A549 (cell line): ENCODE measurements around the gene ZNF331. TPM values are rescaled to one million over a fixed set of nuclear protein-coding genes. Genes with fewer than 3 reads are reported as not detected.
A peak's percentile ranks its signal among the peaks of the same experiment; 100 is the strongest.

Experiments
- BHLHE40 ChIP-seq: IDR thresholded peaks from 2 replicates; pipeline ENCODE4 v1.6.1; 2012; ENCODE audit warnings: low read depth, low read length, inconsistent platforms
- CBX2 ChIP-seq: fragments of 200-600 bp; sonication (generic); IDR thresholded peaks from 2 replicates; pipeline ENCODE4 v1.6.1; 2016; ENCODE audit warnings: low read depth, mild to moderate bottlenecking, borderline replicate concordance
- CBX8 ChIP-seq: fragments of 200-600 bp; sonication (generic); IDR thresholded peaks from 2 replicates; pipeline ENCODE4 v1.6.1; 2016
- CEBPB ChIP-seq, 2 experiments: fragments of >200 bp in 1 of 2; sonication (Bioruptor Twin) in 1 of 2; formaldehyde crosslinking in 1 of 2; IDR thresholded peaks; 2 replicates each; pipeline ENCODE4 v1.6.1; 2012 to 2016
- CTCF ChIP-seq: fragments of >200 bp; sonication (Bioruptor Twin); formaldehyde crosslinking; IDR thresholded peaks from 3 replicates; pipeline ENCODE4 v1.5.1; 2016
- EP300 ChIP-seq, 2 experiments: fragments of >200 bp; sonication (Bioruptor Twin); formaldehyde crosslinking; IDR thresholded peaks; 2 replicates in 1 of 2; 3 replicates in 1 of 2; pipeline ENCODE4 v1.6.1; 2016 to 2017
- ESRRA ChIP-seq: fragments of 150-350 bp; IDR thresholded peaks from 2 replicates; pipeline ENCODE4 v1.6.1; 2014; ENCODE audit warnings: mild to moderate bottlenecking, low read length, borderline replicate concordance
- FOSL2 ChIP-seq, 2 experiments: fragments of 450-650 bp in 1 of 2; fragments of >200 bp in 1 of 2; sonication (Bioruptor Twin) in 1 of 2; formaldehyde crosslinking; IDR thresholded peaks; 2 replicates each; pipeline versions ENCODE4 v1.5.0 to v1.6.1; 2016 to 2020; ENCODE audit warnings: mild to moderate bottlenecking in 1 of 2, moderate library complexity in 1 of 2
- FOXS1 ChIP-seq: fragments of 250-450 bp; sonication (Bioruptor Pico); IDR thresholded peaks from 2 replicates; pipeline ENCODE4 v1.5.0; 2020; ENCODE audit warnings: mild to moderate bottlenecking, moderate library complexity
- GATA3 ChIP-seq: IDR thresholded peaks from 2 replicates; pipeline ENCODE4 v1.6.1; 2012; ENCODE audit warnings: borderline replicate concordance
- HEYL ChIP-seq: fragments of 250-450 bp; sonication (Bioruptor Pico); IDR thresholded peaks from 2 replicates; pipeline ENCODE4 v1.8.0; 2021; ENCODE audit warnings: mild to moderate bottlenecking, moderate library complexity
- HMGXB4 ChIP-seq: fragments of 250-450 bp; sonication (Bioruptor Pico); IDR thresholded peaks from 2 replicates; pipeline ENCODE4 v1.5.0; 2021; ENCODE audit warnings: mild to moderate bottlenecking, moderate library complexity, borderline replicate concordance
- HOXA7 ChIP-seq: fragments of 250-450 bp; sonication (Bioruptor Pico); IDR thresholded peaks from 2 replicates; pipeline ENCODE4 v1.5.0; 2020; ENCODE audit warnings: mild to moderate bottlenecking, moderate library complexity
- HOXB5 ChIP-seq: fragments of 250-450 bp; sonication (Bioruptor Pico); IDR thresholded peaks from 2 replicates; pipeline ENCODE4 v1.5.0; 2020; ENCODE audit warnings: mild to moderate bottlenecking, moderate library complexity
- KDM1A ChIP-seq: fragments of 200-600 bp; sonication (generic); IDR thresholded peaks from 2 replicates; pipeline ENCODE4 v1.6.1; 2016; ENCODE audit warnings: low read depth, mild to moderate bottlenecking
- KDM5A ChIP-seq: fragments of 200-600 bp; sonication (generic); IDR thresholded peaks from 2 replicates; pipeline ENCODE4 v1.6.1; 2016; ENCODE audit warnings: antibody characterized with exemption, mild to moderate bottlenecking
- MAFK ChIP-seq: fragments of 450-650 bp; IDR thresholded peaks from 2 replicates; pipeline ENCODE4 v1.6.1; 2014; ENCODE audit not compliant: partially characterized antibody
- NPAS2 ChIP-seq: fragments of 250-450 bp; sonication (Bioruptor Pico); IDR thresholded peaks from 2 replicates; pipeline ENCODE4 v1.8.0; 2022; ENCODE audit warnings: mild to moderate bottlenecking, moderate library complexity, borderline replicate concordance
- NR3C1 ChIP-seq: fragments of >200 bp; sonication (Bioruptor Twin); formaldehyde crosslinking; IDR thresholded peaks from 3 replicates; pipeline ENCODE4 v1.6.1; 2017
- PHF8 ChIP-seq: fragments of 200-600 bp; sonication (generic); IDR thresholded peaks from 2 replicates; pipeline ENCODE4 v1.6.1; 2016; ENCODE audit warnings: low read depth, mild to moderate bottlenecking, antibody characterized with exemption, moderate library complexity, borderline replicate concordance
- POLR2AphosphoS2 ChIP-seq: conservative IDR thresholded peaks from 2 replicates; pipeline ENCODE4 v1.6.1; 2012; ENCODE audit warnings: low read length, improper control_type of control experiment, inconsistent platforms
- RAD21 ChIP-seq, 2 experiments: fragments of >200 bp in 1 of 2; sonication (Bioruptor Twin) in 1 of 2; formaldehyde crosslinking in 1 of 2; IDR thresholded peaks in 1 of 2; conservative IDR thresholded peaks in 1 of 2; 2 replicates in 1 of 2; 3 replicates in 1 of 2; pipeline ENCODE4 v1.6.1; 2012 to 2018; ENCODE audit warnings: inconsistent platforms in 1 of 2
- RARB ChIP-seq: fragments of 250-450 bp; sonication (Bioruptor Pico); IDR thresholded peaks from 2 replicates; pipeline ENCODE4 v1.8.0; 2021; ENCODE audit warnings: mild to moderate bottlenecking, moderate library complexity
- RCOR1 ChIP-seq: fragments of 150-350 bp; IDR thresholded peaks from 2 replicates; pipeline ENCODE4 v1.6.1; 2014; ENCODE audit warnings: antibody characterized with exemption, low read length, low read depth
- REST ChIP-seq: fragments of 200-600 bp; sonication (generic); IDR thresholded peaks from 2 replicates; pipeline ENCODE4 v1.6.1; 2016; ENCODE audit warnings: antibody characterized with exemption, mild to moderate bottlenecking, moderate library complexity
- RFX5 ChIP-seq: fragments of 450-650 bp; IDR thresholded peaks from 2 replicates; pipeline ENCODE4 v1.7.1; 2014; ENCODE audit warnings: antibody characterized with exemption, mild to moderate bottlenecking, moderate library complexity
- SREBF2 ChIP-seq: fragments of 450-650 bp; IDR thresholded peaks from 2 replicates; pipeline ENCODE4 v1.6.1; 2014; ENCODE audit warnings: mild to moderate bottlenecking, moderate library complexity
- TFCP2L1 ChIP-seq: fragments of 250-450 bp; sonication (Bioruptor Pico); IDR thresholded peaks from 2 replicates; pipeline ENCODE4 v1.5.0; 2021; ENCODE audit warnings: mild to moderate bottlenecking
- TP53 ChIP-seq: fragments of 250-450 bp; sonication (Bioruptor Pico); IDR thresholded peaks from 2 replicates; pipeline ENCODE4 v1.5.0; 2021; ENCODE audit warnings: mild to moderate bottlenecking, moderate library complexity
- ZC3H11A ChIP-seq: fragments of 450-650 bp; IDR thresholded peaks from 2 replicates; pipeline ENCODE4 v1.6.1; 2014; ENCODE audit warnings: antibody characterized with exemption, mild to moderate bottlenecking
- ZFP36 ChIP-seq: fragments of 450-650 bp; IDR thresholded peaks from 2 replicates; pipeline ENCODE4 v1.6.1; 2014; ENCODE audit warnings: borderline replicate concordance; ENCODE audit not compliant: partially characterized antibody
- ZSCAN20 ChIP-seq: fragments of 250-450 bp; sonication (Bioruptor Pico); IDR thresholded peaks from 2 replicates; pipeline ENCODE4 v1.8.0; 2022; ENCODE audit warnings: mild to moderate bottlenecking, moderate library complexity
- polyA plus RNA-seq, 4 experiments: library from polyadenylated mRNA; depleted of rRNA in 3 of 4; stranded (reverse); fragments of >200 nt; fragmentation: RNase III in 1 of 4; extraction: RNeasy Plus Mini Kit Qiagen cat#74134 plus additional on column Dnase treatment in 1 of 4; gene quantifications; 2 replicates in 3 of 4; 3 replicates in 1 of 4; pipeline ENCODE4 v1.2.3, GENCODE V29; 2011 to 2017
- TF ChIP-seq, protein P1 (sequence below): IDR thresholded peaks from 2 replicates; pipeline ENCODE4 v1.6.1; 2012; ENCODE audit warnings: low read depth, borderline replicate concordance
- TF ChIP-seq, protein P2 (sequence below): fragments of 450-650 bp; IDR thresholded peaks from 2 replicates; pipeline ENCODE4 v1.6.1; 2014; ENCODE audit warnings: antibody characterized with exemption

Gene ZNF331
- polyA plus RNA-seq, 2 of the 4 experiments (the other 2 are of a cell fraction), result 14.5 to 18.1 TPM

- TF ChIP-seq CTCF, result no peak
- no peak for TF ChIP-seq TFCP2L1 (CRISPR knock-in tag)
- TF ChIP-seq RCOR1, result no peak
- TF ChIP-seq BHLHE40, result no peak
- TF ChIP-seq RAD21 (conservative IDR thresholded peaks at IDR 0.05 in 1 of 2, IDR thresholded peaks at IDR 0.05 in 1 of 2), result no peak
- no peak for TF ChIP-seq EP300 (IDR thresholded peaks at IDR 0.05)
- TF ChIP-seq ZFP36, result no peak
- TF ChIP-seq CEBPB (IDR thresholded peaks at IDR 0.05), result no peak
- TF ChIP-seq, protein P1, sequence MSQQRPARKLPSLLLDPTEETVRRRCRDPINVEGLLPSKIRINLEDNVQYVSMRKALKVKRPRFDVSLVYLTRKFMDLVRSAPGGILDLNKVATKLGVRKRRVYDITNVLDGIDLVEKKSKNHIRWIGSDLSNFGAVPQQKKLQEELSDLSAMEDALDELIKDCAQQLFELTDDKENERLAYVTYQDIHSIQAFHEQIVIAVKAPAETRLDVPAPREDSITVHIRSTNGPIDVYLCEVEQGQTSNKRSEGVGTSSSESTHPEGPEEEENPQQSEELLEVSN, result peak; percentile 99
- no peak for TF ChIP-seq HOXA7 (CRISPR knock-in tag)
- TF ChIP-seq, protein P2, sequence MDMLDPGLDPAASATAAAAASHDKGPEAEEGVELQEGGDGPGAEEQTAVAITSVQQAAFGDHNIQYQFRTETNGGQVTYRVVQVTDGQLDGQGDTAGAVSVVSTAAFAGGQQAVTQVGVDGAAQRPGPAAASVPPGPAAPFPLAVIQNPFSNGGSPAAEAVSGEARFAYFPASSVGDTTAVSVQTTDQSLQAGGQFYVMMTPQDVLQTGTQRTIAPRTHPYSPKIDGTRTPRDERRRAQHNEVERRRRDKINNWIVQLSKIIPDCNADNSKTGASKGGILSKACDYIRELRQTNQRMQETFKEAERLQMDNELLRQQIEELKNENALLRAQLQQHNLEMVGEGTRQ, result peak; percentile 18; the same call in 1 of the 2 replicates
- TF ChIP-seq CBX8, result no peak
- no peak for TF ChIP-seq POLR2AphosphoS2
- no peak for TF ChIP-seq KDM1A
- TF ChIP-seq HEYL (CRISPR knock-in tag), result 0 out of 2 replicates have a peak, but pooled peaks have one; percentile 38
- no peak for TF ChIP-seq RARB (CRISPR knock-in tag)
- TF ChIP-seq HMGXB4 (CRISPR knock-in tag), result no peak
- no peak for TF ChIP-seq ZSCAN20 (CRISPR knock-in tag)
- peak; percentile 40; the same call in 1 of the 2 replicates for TF ChIP-seq RFX5
- TF ChIP-seq KDM5A, result peak; percentile 76
- no peak for TF ChIP-seq ZC3H11A
- TF ChIP-seq GATA3, result peak; percentile 56; the same call in 1 of the 2 replicates
- TF ChIP-seq HOXB5 (CRISPR knock-in tag), result 0 out of 2 replicates have a peak, but pooled peaks have one; percentile 66
- TF ChIP-seq FOXS1, result 0 out of 2 replicates have a peak, but pooled peaks have one; percentile 62
- no peak for TF ChIP-seq REST
- no peak for TF ChIP-seq FOSL2 (IDR thresholded peaks at IDR 0.05)
- TF ChIP-seq FOSL2 (CRISPR knock-in tag; IDR thresholded peaks at IDR 0.05), result no peak
- no peak for TF ChIP-seq NR3C1
- no peak for TF ChIP-seq CBX2
- TF ChIP-seq TP53 (CRISPR knock-in tag), result no peak; the same call in 1 of the 2 replicates
- no peak for TF ChIP-seq SREBF2
- TF ChIP-seq MAFK, result peak; percentile 5
- TF ChIP-seq PHF8, result peak; percentile 56; the same call in 1 of the 2 replicates
- TF ChIP-seq ESRRA, result no peak
- TF ChIP-seq NPAS2 (CRISPR knock-in tag), result no peak
Observed at GRCh38 chr19:53520547-53521372, 17.2 kb upstream of the ZNF331 start (continued).
